GM23338 (cell line): ENCODE results near the gene LRRFIP1. TPM values are rescaled to one million over a fixed set of nuclear protein-coding genes. Genes with fewer than 3 reads are reported as not detected.
A peak's percentile ranks its signal among the peaks of the same experiment; 100 is the strongest.

Experiments used
- ATAC-seq: fragments of 200-7000 bp; cut with Tn5 transposase; 3 replicates; pipeline ENCODE4 v1.9.1; 2020
- DNase-seq: peaks from one replicate; pipeline ENCODE4 v3.0.0-alpha.2; 2015; ENCODE audit warnings: low spot score
- H2AFZ ChIP-seq: fragments of 200-600 bp; sonication (generic); 2 replicates; pipeline ENCODE4 v1.8.0; 2016; ENCODE audit warnings: antibody characterized with exemption, mild to moderate bottlenecking, moderate library complexity
- H3F3A ChIP-seq: fragments of 200-600 bp; sonication (generic); replicated peaks from 2 replicates; pipeline ENCODE4 v1.8.0; 2017; ENCODE audit warnings: antibody characterized with exemption, mixed run types, low read depth
- H3K27ac ChIP-seq: fragments of 200-600 bp; sonication (generic); 2 replicates; pipeline ENCODE4 v1.6.1; 2016; ENCODE audit warnings: low read depth
- H3K27me3 ChIP-seq: fragments of 200-600 bp; sonication (generic); 2 replicates; pipeline ENCODE4 v1.8.0; 2016; ENCODE audit warnings: mild to moderate bottlenecking, mixed run types, moderate library complexity; ENCODE audit not compliant: insufficient read depth
- H3K36me3 ChIP-seq: fragments of 200-600 bp; sonication (generic); 2 replicates; pipeline ENCODE4 v1.8.0; 2016; ENCODE audit warnings: mild to moderate bottlenecking; ENCODE audit not compliant: insufficient read depth
- H3K4me1 ChIP-seq: fragments of 200-600 bp; sonication (generic); 2 replicates; pipeline ENCODE4 v1.8.0; 2016; ENCODE audit warnings: mild to moderate bottlenecking, moderate library complexity; ENCODE audit not compliant: insufficient read depth
- H3K4me2 ChIP-seq: fragments of 200-600 bp; sonication (generic); 2 replicates; pipeline ENCODE4 v1.7.1; 2017; ENCODE audit warnings: mixed run types
- H3K4me3 ChIP-seq: fragments of 200-600 bp; sonication (generic); 2 replicates; pipeline ENCODE4 v1.6.1; 2016; ENCODE audit warnings: mixed run types
- H3K79me2 ChIP-seq: fragments of 200-600 bp; sonication (generic); replicated peaks from 2 replicates; pipeline ENCODE4 v1.8.0; 2017; ENCODE audit warnings: mild to moderate bottlenecking; ENCODE audit not compliant: insufficient read depth
- H3K9me2 ChIP-seq: fragments of 200-600 bp; sonication (generic); 2 replicates; pipeline ENCODE4 v1.8.0; 2017; ENCODE audit not compliant: insufficient read depth
- H4K20me1 ChIP-seq: fragments of 200-600 bp; sonication (generic); replicated peaks from 2 replicates; pipeline ENCODE4 v1.8.0; 2017; ENCODE audit warnings: mild to moderate bottlenecking; ENCODE audit not compliant: insufficient read depth
- H3K27ac Mint-ChIP-seq: 2 replicates; pipeline ENCODE4 v1.8.0; 2020; ENCODE audit warnings: inconsistent platforms, mild to moderate bottlenecking, moderate library complexity, mixed read lengths
- H3K27me3 Mint-ChIP-seq: 3 replicates; pipeline ENCODE4 v1.8.0; 2022; ENCODE audit warnings: low read depth, mild to moderate bottlenecking, moderate library complexity, mixed read lengths, inconsistent platforms; ENCODE audit not compliant: insufficient read depth, poor library complexity
- H3K36me3 Mint-ChIP-seq: 3 replicates; pipeline ENCODE4 v1.8.0; 2021; ENCODE audit warnings: low read depth, mild to moderate bottlenecking, inconsistent platforms, moderate library complexity, mixed read lengths
- H3K4me1 Mint-ChIP-seq: 3 replicates; pipeline ENCODE4 v1.8.0; 2020; ENCODE audit warnings: mild to moderate bottlenecking, inconsistent platforms, mixed read lengths
- H3K4me3 Mint-ChIP-seq: 3 replicates; pipeline ENCODE4 v1.8.0; 2021; ENCODE audit warnings: moderate library complexity, mild to moderate bottlenecking, inconsistent platforms, mixed read lengths
- H3K9me3 Mint-ChIP-seq: 3 replicates; pipeline ENCODE4 v1.8.0; 2020; ENCODE audit warnings: moderate library complexity, mild to moderate bottlenecking, inconsistent platforms, mixed read lengths
- EZH2 ChIP-seq: fragments of 200-600 bp; sonication (generic); IDR thresholded peaks from one replicate; pipeline ENCODE4 v1.8.0; 2017; ENCODE audit warnings: antibody characterized with exemption, mild to moderate bottlenecking, low read depth; ENCODE audit not compliant: unreplicated experiment
- EZH2phosphoT487 ChIP-seq: fragments of 200-600 bp; sonication (generic); IDR thresholded peaks from one replicate; pipeline ENCODE4 v1.8.1; 2018; ENCODE audit warnings: antibody characterized with exemption; ENCODE audit not compliant: unreplicated experiment
- POLR2AphosphoS5 ChIP-seq: IDR thresholded peaks from 2 replicates; pipeline ENCODE4 v1.6.1; 2016; ENCODE audit warnings: antibody characterized with exemption, low read depth
- polyA plus RNA-seq: library from polyadenylated mRNA; unstranded; fragments of >200 nt; fragmentation: Nextera tagmentation; extraction: Ambion mirVana; gene quantifications from 2 replicates; pipeline ENCODE4 v1.2.1, GENCODE V29; 2016
- total RNA-seq: library from RNA; depleted of rRNA; stranded (reverse); fragments of >200 nt; shearing (Covaris generic); gene quantifications from 2 replicates; pipeline ENCODE4 v1.2.3, GENCODE V29; 2014
- TF ChIP-seq, protein P1 (sequence below): IDR thresholded peaks from one replicate; pipeline ENCODE4 v1.6.1; 2018; ENCODE audit warnings: antibody characterized with exemption; ENCODE audit not compliant: unreplicated experiment
- TF ChIP-seq, protein P2 (sequence below), 2 experiments: fragments of 200-600 bp in 1 of 2; sonication (generic) in 1 of 2; conservative IDR thresholded peaks; 2 replicates each; pipeline versions ENCODE4 v1.5.1 to v1.6.1; 2016 to 2017; ENCODE audit warnings: antibody characterized with exemption in 2 of 2, low read depth in 2 of 2, mild to moderate bottlenecking in 2 of 2, moderate library complexity in 1 of 2
- TF ChIP-seq, protein P3 (sequence below): fragments of 250-450 bp; sonication (Bioruptor Pico); IDR thresholded peaks from 2 replicates; pipeline ENCODE4 v1.5.0; 2020; ENCODE audit warnings: mild to moderate bottlenecking, moderate library complexity

LRRFIP1 gene
- total and polyA plus RNA-seq, 2 experiments from 2014 or later = 59.6 to 178 TPM

DNA sequence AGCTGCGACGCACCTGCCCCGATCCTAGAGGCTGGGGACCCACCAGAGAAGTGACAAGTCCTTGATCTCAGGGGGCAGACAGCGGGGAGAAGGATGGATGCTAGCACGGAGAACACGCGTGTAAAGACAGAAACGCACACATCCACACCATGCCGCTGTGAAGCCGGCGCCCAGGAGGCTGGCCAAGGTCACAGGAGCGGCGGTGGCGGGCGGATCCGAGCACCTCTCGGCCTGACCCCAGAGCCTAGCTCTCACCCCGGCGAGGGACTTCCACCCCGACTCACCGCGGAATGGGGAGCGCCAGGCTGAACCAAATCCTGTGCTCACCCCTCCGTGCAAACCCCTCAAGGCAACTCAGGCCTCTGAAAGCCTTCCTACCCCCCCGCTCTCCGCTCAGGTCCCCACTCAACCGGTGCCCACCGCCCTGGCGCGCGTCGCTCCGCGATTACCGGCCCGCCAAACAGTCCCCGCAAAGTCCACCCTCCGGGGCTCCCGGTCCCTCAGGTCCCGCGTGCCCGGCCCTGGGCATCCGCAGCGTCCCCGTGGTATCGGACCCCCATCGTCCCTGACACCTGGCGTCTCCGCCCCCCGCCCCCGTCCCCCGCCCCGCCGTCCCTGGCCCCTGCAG is 460 bp upstream of the LRRFIP1 start:
- Histone ChIP-seq H3K4me1 (peaks cover 12% of the 10 kb centered on the region), H3K79me2 (peaks cover 16% of the 10 kb centered on the region), H3K4me2 (peak overlapping the region; percentile 81), H3K36me3 (0 out of 2 replicates have a peak, but pooled peaks cover 3% of the 10 kb centered on the region), H3K9me2 (no peaks in the 10 kb centered on the region; the same call in none of the 2 replicates), H3F3A (no peaks in the 10 kb centered on the region; the same call in 1 of the 2 replicates), H3K27ac (no peak overlapping the region), H4K20me1 (no peaks in the 10 kb centered on the region; the same call in 1 of the 2 replicates), H2AFZ (peak overlapping the region; percentile 84), H3K4me3 (peak overlapping the region; percentile 62), H3K27me3 (peaks cover 40% of the 10 kb centered on the region)
- DNase-seq = peak; percentile 74
- peak; percentile 35 for TF ChIP-seq EZH2
- TF ChIP-seq EZH2phosphoT487 = no peak
- no peak overlapping the region for H3K27ac Mint-ChIP-seq
- H3K4me1 Mint-ChIP-seq = peaks cover 29% of the 10 kb centered on the region
- peaks cover 28% of the 10 kb centered on the region for H3K27me3 Mint-ChIP-seq
- H3K4me3 Mint-ChIP-seq = peak overlapping the region; percentile 85
- H3K9me3 Mint-ChIP-seq = no peaks in the 10 kb centered on the region; the same call in 2 of the 3 replicates
- H3K36me3 Mint-ChIP-seq = peaks cover 14% of the 10 kb centered on the region; the same call in 1 of the 3 replicates
- peak; percentile 83 for ATAC-seq

DNA sequence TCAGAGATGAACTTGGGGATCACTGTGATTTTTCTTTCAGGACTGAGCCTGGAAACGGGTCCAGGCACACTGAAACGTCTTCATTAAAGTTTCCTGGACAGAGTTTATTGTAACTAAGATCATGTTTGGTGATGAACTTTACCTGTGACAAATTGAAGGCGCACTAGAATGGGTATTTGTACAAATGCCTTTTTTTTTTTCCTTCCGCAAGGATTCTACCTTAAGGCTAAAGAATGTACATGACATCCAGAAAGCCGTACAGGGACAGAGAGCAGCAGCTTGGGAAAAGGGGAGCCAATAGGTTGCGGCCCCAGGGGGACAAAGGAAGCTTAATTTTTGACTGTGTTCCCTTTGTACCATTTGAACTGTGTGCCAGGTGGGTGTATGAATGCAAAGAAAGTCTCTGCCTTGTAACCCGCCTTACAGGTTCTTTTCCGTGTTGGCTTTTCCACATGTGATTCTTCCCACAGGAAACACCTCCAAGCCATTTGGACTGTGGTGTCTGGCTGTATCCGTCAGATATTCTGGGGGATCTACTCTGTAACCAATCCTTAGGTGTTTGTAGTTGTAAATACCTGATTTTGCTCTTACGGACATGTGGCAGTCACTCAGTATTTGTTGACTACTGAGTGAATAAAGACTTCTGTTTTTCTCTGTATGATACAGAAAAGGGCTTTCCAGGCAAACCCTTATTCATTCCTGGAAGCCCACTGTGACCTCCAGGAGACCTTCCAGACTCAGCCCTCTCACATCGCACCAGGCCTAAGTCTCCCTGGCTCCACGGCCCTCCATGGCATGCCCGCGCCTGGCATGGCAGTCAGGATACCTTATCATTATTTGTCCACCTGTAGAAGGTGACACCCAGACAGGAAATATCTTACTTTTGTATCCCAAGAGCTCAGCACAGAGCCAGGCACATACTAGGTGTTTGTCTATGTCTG is 1.1 kb downstream of the LRRFIP1 start:
- Histone ChIP-seq H3K36me3 (0 out of 2 replicates have a peak, but pooled peaks cover 3% of the 10 kb centered on the region), H3F3A (no peaks in the 10 kb centered on the region; the same call in 1 of the 2 replicates), H3K4me1 (peaks cover 12% of the 10 kb centered on the region), H3K79me2 (peaks cover 16% of the 10 kb centered on the region), H3K9me2 (no peaks in the 10 kb centered on the region; the same call in none of the 2 replicates), H2AFZ (peak overlapping the region; percentile 91; the same call in 1 of the 2 replicates), H4K20me1 (no peaks in the 10 kb centered on the region; the same call in 1 of the 2 replicates), H3K4me3 (peak overlapping the region; percentile 72), H3K4me2 (peak overlapping the region; percentile 95), H3K27me3 (peaks cover 40% of the 10 kb centered on the region), H3K27ac (no peak overlapping the region)
- Mint-ChIP-seq H3K36me3 (peaks cover 22% of the 10 kb centered on the region; the same call in 2 of the 3 replicates), H3K27me3 (peaks cover 28% of the 10 kb centered on the region), H3K4me3 (peak overlapping the region; percentile 86), H3K27ac (no peak overlapping the region), H3K4me1 (peaks cover 29% of the 10 kb centered on the region), H3K9me3 (no peaks in the 10 kb centered on the region; the same call in 2 of the 3 replicates)
- ATAC-seq = no peak
- no peak for DNase-seq
- TF ChIP-seq EZH2 = no peak
- TF ChIP-seq, protein P1, sequence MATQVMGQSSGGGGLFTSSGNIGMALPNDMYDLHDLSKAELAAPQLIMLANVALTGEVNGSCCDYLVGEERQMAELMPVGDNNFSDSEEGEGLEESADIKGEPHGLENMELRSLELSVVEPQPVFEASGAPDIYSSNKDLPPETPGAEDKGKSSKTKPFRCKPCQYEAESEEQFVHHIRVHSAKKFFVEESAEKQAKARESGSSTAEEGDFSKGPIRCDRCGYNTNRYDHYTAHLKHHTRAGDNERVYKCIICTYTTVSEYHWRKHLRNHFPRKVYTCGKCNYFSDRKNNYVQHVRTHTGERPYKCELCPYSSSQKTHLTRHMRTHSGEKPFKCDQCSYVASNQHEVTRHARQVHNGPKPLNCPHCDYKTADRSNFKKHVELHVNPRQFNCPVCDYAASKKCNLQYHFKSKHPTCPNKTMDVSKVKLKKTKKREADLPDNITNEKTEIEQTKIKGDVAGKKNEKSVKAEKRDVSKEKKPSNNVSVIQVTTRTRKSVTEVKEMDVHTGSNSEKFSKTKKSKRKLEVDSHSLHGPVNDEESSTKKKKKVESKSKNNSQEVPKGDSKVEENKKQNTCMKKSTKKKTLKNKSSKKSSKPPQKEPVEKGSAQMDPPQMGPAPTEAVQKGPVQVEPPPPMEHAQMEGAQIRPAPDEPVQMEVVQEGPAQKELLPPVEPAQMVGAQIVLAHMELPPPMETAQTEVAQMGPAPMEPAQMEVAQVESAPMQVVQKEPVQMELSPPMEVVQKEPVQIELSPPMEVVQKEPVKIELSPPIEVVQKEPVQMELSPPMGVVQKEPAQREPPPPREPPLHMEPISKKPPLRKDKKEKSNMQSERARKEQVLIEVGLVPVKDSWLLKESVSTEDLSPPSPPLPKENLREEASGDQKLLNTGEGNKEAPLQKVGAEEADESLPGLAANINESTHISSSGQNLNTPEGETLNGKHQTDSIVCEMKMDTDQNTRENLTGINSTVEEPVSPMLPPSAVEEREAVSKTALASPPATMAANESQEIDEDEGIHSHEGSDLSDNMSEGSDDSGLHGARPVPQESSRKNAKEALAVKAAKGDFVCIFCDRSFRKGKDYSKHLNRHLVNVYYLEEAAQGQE = no peak
- TF ChIP-seq POLR2AphosphoS5 = no peak
- TF ChIP-seq, protein P2, sequence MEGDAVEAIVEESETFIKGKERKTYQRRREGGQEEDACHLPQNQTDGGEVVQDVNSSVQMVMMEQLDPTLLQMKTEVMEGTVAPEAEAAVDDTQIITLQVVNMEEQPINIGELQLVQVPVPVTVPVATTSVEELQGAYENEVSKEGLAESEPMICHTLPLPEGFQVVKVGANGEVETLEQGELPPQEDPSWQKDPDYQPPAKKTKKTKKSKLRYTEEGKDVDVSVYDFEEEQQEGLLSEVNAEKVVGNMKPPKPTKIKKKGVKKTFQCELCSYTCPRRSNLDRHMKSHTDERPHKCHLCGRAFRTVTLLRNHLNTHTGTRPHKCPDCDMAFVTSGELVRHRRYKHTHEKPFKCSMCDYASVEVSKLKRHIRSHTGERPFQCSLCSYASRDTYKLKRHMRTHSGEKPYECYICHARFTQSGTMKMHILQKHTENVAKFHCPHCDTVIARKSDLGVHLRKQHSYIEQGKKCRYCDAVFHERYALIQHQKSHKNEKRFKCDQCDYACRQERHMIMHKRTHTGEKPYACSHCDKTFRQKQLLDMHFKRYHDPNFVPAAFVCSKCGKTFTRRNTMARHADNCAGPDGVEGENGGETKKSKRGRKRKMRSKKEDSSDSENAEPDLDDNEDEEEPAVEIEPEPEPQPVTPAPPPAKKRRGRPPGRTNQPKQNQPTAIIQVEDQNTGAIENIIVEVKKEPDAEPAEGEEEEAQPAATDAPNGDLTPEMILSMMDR (conservative IDR thresholded peaks at IDR 0.05; ENCODE audit: low read depth in 2 of 2) = no peak
- TF ChIP-seq, protein P3, sequence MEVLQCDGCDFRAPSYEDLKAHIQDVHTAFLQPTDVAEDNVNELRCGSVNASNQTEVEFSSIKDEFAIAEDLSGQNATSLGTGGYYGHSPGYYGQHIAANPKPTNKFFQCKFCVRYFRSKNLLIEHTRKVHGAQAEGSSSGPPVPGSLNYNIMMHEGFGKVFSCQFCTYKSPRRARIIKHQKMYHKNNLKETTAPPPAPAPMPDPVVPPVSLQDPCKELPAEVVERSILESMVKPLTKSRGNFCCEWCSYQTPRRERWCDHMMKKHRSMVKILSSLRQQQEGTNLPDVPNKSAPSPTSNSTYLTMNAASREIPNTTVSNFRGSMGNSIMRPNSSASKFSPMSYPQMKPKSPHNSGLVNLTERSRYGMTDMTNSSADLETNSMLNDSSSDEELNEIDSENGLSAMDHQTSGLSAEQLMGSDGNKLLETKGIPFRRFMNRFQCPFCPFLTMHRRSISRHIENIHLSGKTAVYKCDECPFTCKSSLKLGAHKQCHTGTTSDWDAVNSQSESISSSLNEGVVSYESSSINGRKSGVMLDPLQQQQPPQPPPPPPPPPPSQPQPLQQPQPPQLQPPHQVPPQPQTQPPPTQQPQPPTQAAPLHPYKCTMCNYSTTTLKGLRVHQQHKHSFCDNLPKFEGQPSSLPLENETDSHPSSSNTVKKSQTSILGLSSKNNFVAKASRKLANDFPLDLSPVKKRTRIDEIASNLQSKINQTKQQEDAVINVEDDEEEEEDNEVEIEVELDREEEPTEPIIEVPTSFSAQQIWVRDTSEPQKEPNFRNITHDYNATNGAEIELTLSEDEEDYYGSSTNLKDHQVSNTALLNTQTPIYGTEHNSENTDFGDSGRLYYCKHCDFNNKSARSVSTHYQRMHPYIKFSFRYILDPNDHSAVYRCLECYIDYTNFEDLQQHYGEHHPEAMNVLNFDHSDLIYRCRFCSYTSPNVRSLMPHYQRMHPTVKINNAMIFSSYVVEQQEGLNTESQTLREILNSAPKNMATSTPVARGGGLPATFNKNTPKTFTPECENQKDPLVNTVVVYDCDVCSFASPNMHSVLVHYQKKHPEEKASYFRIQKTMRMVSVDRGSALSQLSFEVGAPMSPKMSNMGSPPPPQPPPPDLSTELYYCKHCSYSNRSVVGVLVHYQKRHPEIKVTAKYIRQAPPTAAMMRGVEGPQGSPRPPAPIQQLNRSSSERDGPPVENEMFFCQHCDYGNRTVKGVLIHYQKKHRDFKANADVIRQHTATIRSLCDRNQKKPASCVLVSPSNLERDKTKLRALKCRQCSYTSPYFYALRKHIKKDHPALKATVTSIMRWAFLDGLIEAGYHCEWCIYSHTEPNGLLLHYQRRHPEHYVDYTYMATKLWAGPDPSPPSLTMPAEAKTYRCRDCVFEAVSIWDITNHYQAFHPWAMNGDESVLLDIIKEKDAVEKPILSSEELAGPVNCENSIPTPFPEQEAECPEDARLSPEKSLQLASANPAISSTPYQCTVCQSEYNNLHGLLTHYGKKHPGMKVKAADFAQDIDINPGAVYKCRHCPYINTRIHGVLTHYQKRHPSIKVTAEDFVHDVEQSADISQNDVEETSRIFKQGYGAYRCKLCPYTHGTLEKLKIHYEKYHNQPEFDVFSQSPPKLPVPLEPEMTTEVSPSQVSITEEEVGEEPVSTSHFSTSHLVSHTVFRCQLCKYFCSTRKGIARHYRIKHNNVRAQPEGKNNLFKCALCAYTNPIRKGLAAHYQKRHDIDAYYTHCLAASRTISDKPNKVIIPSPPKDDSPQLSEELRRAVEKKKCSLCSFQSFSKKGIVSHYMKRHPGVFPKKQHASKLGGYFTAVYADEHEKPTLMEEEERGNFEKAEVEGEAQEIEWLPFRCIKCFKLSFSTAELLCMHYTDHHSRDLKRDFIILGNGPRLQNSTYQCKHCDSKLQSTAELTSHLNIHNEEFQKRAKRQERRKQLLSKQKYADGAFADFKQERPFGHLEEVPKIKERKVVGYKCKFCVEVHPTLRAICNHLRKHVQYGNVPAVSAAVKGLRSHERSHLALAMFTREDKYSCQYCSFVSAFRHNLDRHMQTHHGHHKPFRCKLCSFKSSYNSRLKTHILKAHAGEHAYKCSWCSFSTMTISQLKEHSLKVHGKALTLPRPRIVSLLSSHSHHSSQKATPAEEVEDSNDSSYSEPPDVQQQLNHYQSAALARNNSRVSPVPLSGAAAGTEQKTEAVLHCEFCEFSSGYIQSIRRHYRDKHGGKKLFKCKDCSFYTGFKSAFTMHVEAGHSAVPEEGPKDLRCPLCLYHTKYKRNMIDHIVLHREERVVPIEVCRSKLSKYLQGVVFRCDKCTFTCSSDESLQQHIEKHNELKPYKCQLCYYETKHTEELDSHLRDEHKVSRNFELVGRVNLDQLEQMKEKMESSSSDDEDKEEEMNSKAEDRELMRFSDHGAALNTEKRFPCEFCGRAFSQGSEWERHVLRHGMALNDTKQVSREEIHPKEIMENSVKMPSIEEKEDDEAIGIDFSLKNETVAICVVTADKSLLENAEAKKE (CRISPR knock-in tag) = no peak
